HEK293 (cell line): ENCODE results near the gene OSBPL10.

ENCODE experiments used
- CTCF ChIA-PET: fragments of 350-600 bp; formaldehyde crosslinking; extraction: SDS; loops from one replicate; lab custom pipeline; 2021; ENCODE audit warnings: antibody characterized with exemption; lab: Yijun Ruan, JAX
- POLR2A ChIA-PET: fragments of 300-600 bp; formaldehyde crosslinking; extraction: SDS; loops from one replicate; lab custom pipeline; 2020; ENCODE audit warnings: antibody characterized with exemption, inconsistent platforms; lab: Yijun Ruan, JAX
- H3K27ac ChIP-seq: fragments of 200-500 bp; sonication (Bioruptor generic); 2 replicates; pipeline ENCODE4 v1.5.1; 2014; ENCODE audit warnings: low read depth, low read length, control low read depth, inconsistent platforms; ENCODE audit errors: extremely low read depth
- H3K36me3 ChIP-seq, 2 experiments: fragments of 200-500 bp in 1 of 2; sonication (Bioruptor generic) in 1 of 2; 1 replicate in 1 of 2; 2 replicates in 1 of 2; pipeline ENCODE4 v1.5.1; 2014 to 2017; ENCODE audit warnings: inconsistent platforms in 2 of 2, low read length in 2 of 2; ENCODE audit not compliant: control insufficient read depth in 2 of 2, insufficient read depth in 1 of 2
- H3K4me1 ChIP-seq: fragments of 200-500 bp; sonication (Bioruptor generic); 2 replicates; pipeline ENCODE4 v1.5.1; 2014; ENCODE audit warnings: mild to moderate bottlenecking, low read length, inconsistent platforms; ENCODE audit not compliant: control insufficient read depth, insufficient read depth
- H3K4me3 ChIP-seq: 2 replicates; pipeline ENCODE4 v1.5.1; 2011; ENCODE audit warnings: low read depth, mild to moderate bottlenecking, control low read depth, low read length, moderate library complexity
- H3K9me3 ChIP-seq: fragments of 200-500 bp; sonication (Bioruptor generic); 2 replicates; pipeline ENCODE4 v1.5.1; 2014; ENCODE audit warnings: low read depth, low read length, inconsistent platforms; ENCODE audit not compliant: control insufficient read depth, insufficient read depth
- BCL11B ChIP-seq: fragments of 450-650 bp; formaldehyde crosslinking; IDR thresholded peaks from 2 replicates; pipeline ENCODE4 v1.5.1; 2016; ENCODE audit warnings: low read depth, missing biosample characterization, missing genetic modification characterization
- MEIS1 ChIP-seq: sonication (generic); formaldehyde crosslinking; IDR thresholded peaks from 2 replicates; pipeline ENCODE4 v1.8.1; 2022; ENCODE audit warnings: missing genetic modification reagents, mild to moderate bottlenecking, borderline replicate concordance
- MZF1 ChIP-seq: fragments of 450-650 bp; formaldehyde crosslinking; IDR thresholded peaks from 2 replicates; pipeline ENCODE4 v1.5.1; 2017; ENCODE audit warnings: missing biosample characterization, missing genetic modification characterization, borderline replicate concordance
- OVOL3 ChIP-seq: fragments of 450-650 bp; formaldehyde crosslinking; IDR thresholded peaks from 2 replicates; pipeline ENCODE4 v1.5.1; 2016; ENCODE audit warnings: missing biosample characterization, missing genetic modification characterization
- PRDM1 ChIP-seq: fragments of 450-650 bp; formaldehyde crosslinking; IDR thresholded peaks from 2 replicates; pipeline ENCODE4; 2016; ENCODE audit warnings: missing biosample characterization, missing genetic modification characterization
- TSHZ1 ChIP-seq: fragments of 450-650 bp; formaldehyde crosslinking; IDR thresholded peaks from 2 replicates; pipeline ENCODE4 v1.5.1; 2016; ENCODE audit warnings: missing biosample characterization, missing genetic modification characterization, borderline replicate concordance
- ZBTB10 ChIP-seq: fragments of 450-650 bp; formaldehyde crosslinking; IDR thresholded peaks from 2 replicates; pipeline ENCODE4 v1.5.1; 2016; ENCODE audit warnings: missing biosample characterization, missing genetic modification characterization
- ZFP37 ChIP-seq: fragments of 450-650 bp; formaldehyde crosslinking; IDR thresholded peaks from 2 replicates; pipeline ENCODE4 v1.5.1; 2016; ENCODE audit warnings: missing biosample characterization, missing genetic modification characterization
- ZNF23 ChIP-seq: fragments of 450-650 bp; formaldehyde crosslinking; IDR thresholded peaks from 2 replicates; pipeline ENCODE4 v1.5.1; 2016; ENCODE audit warnings: missing biosample characterization, missing genetic modification characterization, borderline replicate concordance
- ZNF248 ChIP-seq: fragments of 450-650 bp; formaldehyde crosslinking; IDR thresholded peaks from 2 replicates; pipeline ENCODE4 v1.5.1; 2017; ENCODE audit warnings: missing biosample characterization, missing genetic modification characterization
- ZNF514 ChIP-seq: fragments of 450-650 bp; formaldehyde crosslinking; IDR thresholded peaks from 2 replicates; pipeline ENCODE4 v1.5.1; 2016; ENCODE audit warnings: missing biosample characterization, missing genetic modification characterization
- ZNF518A ChIP-seq: fragments of 450-650 bp; formaldehyde crosslinking; conservative IDR thresholded peaks from 2 replicates; pipeline ENCODE4 v1.5.1; 2016; ENCODE audit warnings: low read depth, missing biosample characterization, missing genetic modification characterization
- ZNF555 ChIP-seq: fragments of 450-650 bp; formaldehyde crosslinking; conservative IDR thresholded peaks from 2 replicates; pipeline ENCODE4 v1.5.1; 2017; ENCODE audit warnings: missing biosample characterization, mild to moderate bottlenecking, missing genetic modification characterization, inconsistent platforms
- ZNF624 ChIP-seq: fragments of 450-650 bp; formaldehyde crosslinking; IDR thresholded peaks from 2 replicates; pipeline ENCODE4 v1.5.1; 2017; ENCODE audit warnings: missing biosample characterization, missing genetic modification characterization
- ZNF792 ChIP-seq: fragments of 450-650 bp; formaldehyde crosslinking; IDR thresholded peaks from 2 replicates; pipeline ENCODE4 v1.5.1; 2016; ENCODE audit warnings: missing biosample characterization, missing genetic modification characterization
- ZSCAN18 ChIP-seq: fragments of 450-650 bp; formaldehyde crosslinking; IDR thresholded peaks from 2 replicates; pipeline ENCODE4 v1.5.1; 2016; ENCODE audit warnings: missing biosample characterization, missing genetic modification characterization
- TF ChIP-seq, protein P1 (sequence below): fragments of 450-650 bp; formaldehyde crosslinking; IDR thresholded peaks from 2 replicates; pipeline ENCODE4 v1.5.1; 2016; ENCODE audit warnings: missing biosample characterization, missing genetic modification characterization

OSBPL10 gene

DNA sequence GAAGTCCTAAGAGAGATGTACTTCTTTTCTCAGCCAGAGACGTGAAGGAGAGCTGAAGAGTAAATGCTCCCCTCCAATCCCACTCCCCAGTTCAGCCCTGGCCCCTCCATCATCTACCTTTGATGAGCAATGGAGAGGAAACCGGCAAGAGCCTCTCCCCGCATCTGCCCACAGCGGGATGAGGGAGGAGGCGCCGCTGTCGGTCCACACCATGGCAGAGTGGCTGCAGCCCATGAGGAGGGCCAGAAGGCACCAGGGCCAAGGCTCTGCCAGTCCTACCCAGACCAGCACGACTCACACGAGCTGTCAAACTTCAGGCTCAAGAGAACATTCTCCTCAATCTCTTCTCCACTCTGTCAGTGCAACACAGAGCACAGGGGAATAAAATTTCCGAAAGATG lies 129.8 kb downstream of the OSBPL10 start:
- H3K9me3 ChIP-seq = no peaks in the 10 kb centered on the region
- TF ChIP-seq ZNF248 (no peak), OVOL3 (tag by site-specific recombination) (no peak), ZNF555 (tag by site-specific recombination) (no peak), ZNF23 (tag by site-specific recombination) (no peak)
- TF ChIP-seq, all 188 proteins: peak for 0
- ChIA-PET POLR2A (no interaction called here), CTCF (no interaction called here)
- no peak overlapping the region for H3K4me3 ChIP-seq
- no peak overlapping the region for H3K27ac ChIP-seq
- H3K36me3 ChIP-seq = no peaks in the 10 kb centered on the region
- no peaks in the 10 kb centered on the region for H3K4me1 ChIP-seq

DNA sequence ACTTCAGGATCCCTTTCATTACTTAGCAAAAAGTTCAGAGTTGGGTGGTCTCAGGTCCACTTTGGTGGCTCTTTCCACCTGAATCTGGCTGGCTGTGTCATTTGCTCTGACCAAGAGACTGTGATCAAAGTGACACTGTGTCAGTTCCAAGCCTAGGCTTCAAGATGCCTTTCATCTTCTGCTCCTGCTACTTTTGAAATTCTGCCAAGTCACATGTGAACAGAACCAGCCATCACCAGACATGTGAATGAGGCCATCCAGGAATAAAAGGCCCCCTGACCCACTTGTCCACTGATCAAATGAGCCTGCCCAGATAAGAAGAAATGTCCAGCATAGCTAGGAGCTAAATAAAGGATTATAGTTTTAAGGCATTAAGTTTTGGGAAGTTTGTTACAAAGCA lies 132.2 kb downstream of the OSBPL10 start:
- ChIA-PET CTCF (no interaction called here), POLR2A (no interaction called here)
- H3K9me3 ChIP-seq = no peaks in the 10 kb centered on the region
- no peak overlapping the region for H3K4me3 ChIP-seq
- no peak overlapping the region for H3K27ac ChIP-seq
- H3K4me1 ChIP-seq = no peaks in the 10 kb centered on the region
- TF ChIP-seq MZF1 (tag by site-specific recombination) (no peak), ZFP37 (no peak), BCL11B (tag by site-specific recombination) (no peak), TSHZ1 (no peak), PRDM1 (tag by site-specific recombination) (no peak), ZNF248 (no peak)
- H3K36me3 ChIP-seq = no peaks in the 10 kb centered on the region

GRCh38 chr3:31848163-31848818 lies 132.8 kb downstream of the OSBPL10 start:
- H3K27ac ChIP-seq = no peak overlapping the region
- no peak for TF ChIP-seq ZNF792 (tag by site-specific recombination)
- TF ChIP-seq, protein P1, sequence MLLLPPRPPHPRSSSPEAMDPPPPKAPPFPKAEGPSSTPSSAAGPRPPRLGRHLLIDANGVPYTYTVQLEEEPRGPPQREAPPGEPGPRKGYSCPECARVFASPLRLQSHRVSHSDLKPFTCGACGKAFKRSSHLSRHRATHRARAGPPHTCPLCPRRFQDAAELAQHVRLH (tag by site-specific recombination) = no peak
- TF ChIP-seq ZNF518A (tag by site-specific recombination) = no peak
- TF ChIP-seq MEIS1 (CRISPR knock-in tag) = no peak
- TF ChIP-seq ZNF624 (tag by site-specific recombination) = no peak
- no peak for TF ChIP-seq ZSCAN18 (tag by site-specific recombination)
- no peak for TF ChIP-seq ZBTB10
- TF ChIP-seq ZNF514 (tag by site-specific recombination) = no peak
- ChIA-PET CTCF (no interaction called here), POLR2A (no interaction called here)
- no peaks in the 10 kb centered on the region for H3K4me1 ChIP-seq
- no peaks in the 10 kb centered on the region for H3K36me3 ChIP-seq
- H3K9me3 ChIP-seq = no peaks in the 10 kb centered on the region
- no peak overlapping the region for H3K4me3 ChIP-seq
